CD14-positive monocyte (primary cell): ENCODE data around the gene SDR42E1. TPM values are rescaled to one million over a fixed set of nuclear protein-coding genes. Genes with fewer than 3 reads are reported as not detected.

Experiments used
- DNase-seq, 3 donors: peaks; one replicate each; pipeline ENCODE4 v3.0.0-alpha.2; 2011 to 2022
- H2AFZ ChIP-seq: 2 replicates; pipeline ENCODE4 v1.6.0; 2012; ENCODE audit warnings: mild to moderate bottlenecking, low read depth, low read length, inconsistent platforms; ENCODE audit not compliant: insufficient read depth, poor library complexity, severe bottlenecking
- H3K27ac ChIP-seq, 2 donors: 1 replicate in 1 of 2; 2 replicates in 1 of 2; pipeline ENCODE4 v1.5.1; 2012 to 2013; ENCODE audit warnings: low read length in 2 of 2, control low read depth in 1 of 2, inconsistent platforms in 1 of 2, low read depth in 1 of 2, mild to moderate bottlenecking in 1 of 2
- H3K27me3 ChIP-seq, 2 donors: one replicate each; pipeline versions ENCODE4 v1.6.0 to v1.6.1; 2011 to 2013; ENCODE audit warnings: low read length in 2 of 2; ENCODE audit not compliant: control insufficient read depth in 2 of 2, insufficient read depth in 2 of 2
- H3K36me3 ChIP-seq, 2 donors: replicated peaks in 1 of 2; 1 replicate in 1 of 2; 2 replicates in 1 of 2; pipeline versions ENCODE4 v1.5.1 to v1.6.1; 2012 to 2013; ENCODE audit warnings: low read length in 2 of 2, control low read depth in 1 of 2, inconsistent platforms in 1 of 2, mild to moderate bottlenecking in 1 of 2; ENCODE audit not compliant: insufficient read depth in 2 of 2, control insufficient read depth in 1 of 2
- H3K4me1 ChIP-seq, 2 donors: 1 replicate in 1 of 2; 2 replicates in 1 of 2; pipeline versions ENCODE4 v1.5.1 to v1.6.1; 2012 to 2013; ENCODE audit warnings: low read length in 2 of 2, control low read depth in 1 of 2, inconsistent platforms in 1 of 2, mild to moderate bottlenecking in 1 of 2, moderate library complexity in 1 of 2; ENCODE audit not compliant: insufficient read depth in 2 of 2, control insufficient read depth in 1 of 2
- H3K4me2 ChIP-seq: replicated peaks from 2 replicates; pipeline ENCODE3; 2012; ENCODE audit warnings: low read length, moderate library complexity, mild to moderate bottlenecking; ENCODE audit not compliant: poor library complexity, severe bottlenecking; ENCODE audit errors: extremely low read depth
- H3K4me3 ChIP-seq, 3 experiments: fragments of 200-600 bp in 1 of 3; sonication (generic) in 1 of 3; replicated peaks in 1 of 3; 1 replicate in 2 of 3; 2 replicates in 1 of 3; pipeline ENCODE4 v1.5.1; 2011 to 2013; ENCODE audit warnings: low read length in 3 of 3, mild to moderate bottlenecking in 3 of 3, control low read depth in 2 of 3, low read depth in 2 of 3, inconsistent platforms in 1 of 3, moderate library complexity in 1 of 3
- H3K79me2 ChIP-seq: 2 replicates; pipeline ENCODE4 v1.6.0; 2012; ENCODE audit warnings: mild to moderate bottlenecking, control low read depth, inconsistent platforms, low read length, moderate library complexity; ENCODE audit not compliant: insufficient read depth
- H3K9ac ChIP-seq: 2 replicates; pipeline ENCODE4 v1.6.0; 2017; ENCODE audit warnings: low read length, mild to moderate bottlenecking; ENCODE audit not compliant: insufficient read depth, poor library complexity, severe bottlenecking
- H3K9me3 ChIP-seq, 2 donors: replicated peaks in 1 of 2; 1 replicate in 1 of 2; 2 replicates in 1 of 2; pipeline versions ENCODE4 v1.5.1 to v1.6.1; 2012 to 2013; ENCODE audit warnings: low read length in 2 of 2, control low read depth in 1 of 2; ENCODE audit not compliant: control insufficient read depth in 1 of 2, insufficient read depth in 1 of 2
- H4K20me1 ChIP-seq: 2 replicates; pipeline ENCODE4 v1.6.0; 2012; ENCODE audit warnings: mild to moderate bottlenecking, low read length, control low read depth, moderate library complexity; ENCODE audit not compliant: insufficient read depth
- H3K27ac Mint-ChIP-seq, 7 donors: one replicate each; pipeline ENCODE4 v1.8.0; 2020; ENCODE audit warnings: mild to moderate bottlenecking in 7 of 7, mixed read lengths in 7 of 7, moderate library complexity in 6 of 7, inconsistent platforms in 2 of 7
- H3K27me3 Mint-ChIP-seq, 3 donors: one replicate each; pipeline ENCODE4 v1.8.0; 2021 to 2022; ENCODE audit warnings: low read depth in 3 of 3, mild to moderate bottlenecking in 3 of 3, mixed read lengths in 3 of 3, moderate library complexity in 3 of 3, inconsistent platforms in 1 of 3
- H3K36me3 Mint-ChIP-seq, 2 donors: one replicate each; pipeline ENCODE4 v1.8.0; 2020; ENCODE audit warnings: mixed read lengths in 2 of 2, inconsistent platforms in 1 of 2, mild to moderate bottlenecking in 1 of 2
- H3K4me1 Mint-ChIP-seq: one replicate; pipeline ENCODE4 v1.8.0; 2020; ENCODE audit warnings: mild to moderate bottlenecking, mixed read lengths
- H3K4me3 Mint-ChIP-seq, 2 donors: one replicate each; pipeline ENCODE4 v1.8.0; 2020; ENCODE audit warnings: mild to moderate bottlenecking in 2 of 2, mixed read lengths in 2 of 2, moderate library complexity in 1 of 2
- H3K9me3 Mint-ChIP-seq, 7 donors: one replicate each; pipeline ENCODE4 v1.8.0; 2020 to 2022; ENCODE audit warnings: mixed read lengths in 7 of 7, mild to moderate bottlenecking in 6 of 7, moderate library complexity in 6 of 7, inconsistent platforms in 2 of 7
- CTCF ChIP-seq: fragments of 200-600 bp; IDR thresholded peaks from one replicate; pipeline ENCODE4 v1.8.0; 2022; ENCODE audit warnings: antibody characterized with exemption, mild to moderate bottlenecking
- WGBS: methylation state at CpG from one replicate; pipeline ENCODE4 v1.1.5; 2013; ENCODE audit warnings: missing lambda C conversion rate; ENCODE audit not compliant: insufficient coverage; 5-methylcytosine and 5-hydroxymethylcytosine counted together
- intact Hi-C, 2 donors: fragments of 100-400 bp; cut with micrococcal nuclease; formaldehyde crosslinking; loops; one replicate each; pipeline versions ENCODE4 v1.15.0 to v1.15.1; 2023
- polyA plus RNA-seq, 3 donors: library from polyadenylated mRNA; depleted of rRNA in 1 of 3; unstranded in 2 of 3; stranded (reverse) in 1 of 3; fragments of 300-500 nt in 2 of 3; fragments of >200 nt in 1 of 3; fragmentation: Illumina TruSeq in 2 of 3; gene quantifications; 1 replicate in 2 of 3; 2 replicates in 1 of 3; pipeline ENCODE4 v1.2.3, GENCODE V29; 2012 to 2021

SDR42E1 gene
- polyA plus RNA-seq, 3 donors: under 0.01 TPM; not detected in 2

- Histone ChIP-seq H3K4me3 (no peak overlapping the region), H3K9ac (no peak overlapping the region), H3K27ac (no peak overlapping the region), H3K27me3 (no peaks in the 10 kb centered on the region), H3K79me2 (no peaks in the 10 kb centered on the region), H3K4me2 (no peak overlapping the region), H3K36me3 (no peaks in the 10 kb centered on the region), H3K4me1 (no peaks in the 10 kb centered on the region), H3K9me3 (no peaks in the 10 kb centered on the region), H4K20me1 (no peaks in the 10 kb centered on the region), H2AFZ (no peak overlapping the region)
- WGBS: 61% methylated on average over 3 of the region's 8 CpGs
- Mint-ChIP-seq H3K9me3 (no peaks in the 10 kb centered on the region), H3K36me3 (no peaks in the 10 kb centered on the region), H3K27me3 (peaks cover 0 to 12% (median 6%) of the 10 kb centered on the region in 3 donors), H3K4me1 (no peaks in the 10 kb centered on the region), H3K27ac (no peak overlapping the region), H3K4me3 (peak overlapping the region in 1 of 2 donors; percentile 21)
- TF ChIP-seq CTCF: no peak
- intact Hi-C loops: loop anchor here (5.0 kb wide), 1 partner anchor 199 kb away; no protein-coding TSS in a partner anchor
- no peak for DNase-seq
Measured at GRCh38 chr16:82033683-82034300, 22.5 kb upstream of the SDR42E1 start.

- Mint-ChIP-seq H3K27ac (no peak overlapping the region), H3K36me3 (no peaks in the 10 kb centered on the region), H3K4me3 (no peak overlapping the region), H3K9me3 (no peaks in the 10 kb centered on the region), H3K4me1 (no peaks in the 10 kb centered on the region), H3K27me3 (peaks cover 0 to 12% (median 5%) of the 10 kb centered on the region in 3 donors)
- Histone ChIP-seq H2AFZ (no peak overlapping the region), H3K4me2 (no peak overlapping the region), H3K4me1 (no peaks in the 10 kb centered on the region), H3K27ac (no peak overlapping the region), H3K79me2 (no peaks in the 10 kb centered on the region), H4K20me1 (no peaks in the 10 kb centered on the region), H3K9ac (no peak overlapping the region), H3K9me3 (no peaks in the 10 kb centered on the region), H3K27me3 (no peaks in the 10 kb centered on the region), H3K36me3 (no peaks in the 10 kb centered on the region), H3K4me3 (no peak overlapping the region)
- DNase-seq: no peak
- no peak for TF ChIP-seq CTCF
- 90% methylated on average over 6 of the region's 6 CpGs for WGBS
- intact Hi-C loops: loop anchor here (5.0 kb wide), 1 partner anchor 199 kb away; no protein-coding TSS in a partner anchor
Measured at GRCh38 chr16:82033006-82033405, 21.7 kb upstream of the SDR42E1 start.
